Body of pancreas (tissue), 4 donors: ENCODE data around the gene RSAD2. TPM values are rescaled to one million over a fixed set of nuclear protein-coding genes. Genes with fewer than 3 reads are reported as not detected.

Experiments used
- ATAC-seq: fragments of 150-250 bp; one replicate; pipeline ENCODE4 v1.9.1; 2016
- DNase-seq, 4 donors: peaks; one replicate each; pipeline ENCODE4 v3.0.0-alpha.2; 2019
- H3K27ac ChIP-seq, 4 donors: fragments of 200-600 bp; sonication (generic); 1 replicate in 3 of 4; 2 replicates in 1 of 4; pipeline versions ENCODE4 v1.5.1 to v1.6.1; 2016 to 2019; ENCODE audit warnings: mild to moderate bottlenecking in 1 of 4, mixed read lengths in 1 of 4, moderate library complexity in 1 of 4
- H3K27me3 ChIP-seq, 2 donors: fragments of 200-600 bp; sonication (generic); one replicate each; pipeline ENCODE4 v1.6.0; 2016; ENCODE audit warnings: mild to moderate bottlenecking in 1 of 2
- H3K36me3 ChIP-seq, 2 donors: fragments of 200-600 bp; sonication (generic); replicated peaks in 1 of 2; 2 replicates each; pipeline ENCODE4 v1.5.1; 2016; ENCODE audit warnings: low read depth in 2 of 2; ENCODE audit not compliant: insufficient read depth in 1 of 2
- H3K4me1 ChIP-seq: fragments of 200-600 bp; sonication (generic); one replicate; pipeline ENCODE4 v1.6.0; 2016
- H3K4me3 ChIP-seq, 2 donors: fragments of 200-600 bp; sonication (generic); 1 replicate in 1 of 2; 2 replicates in 1 of 2; pipeline ENCODE4 v1.5.1; 2016 to 2019
- H3K9me3 ChIP-seq, 3 donors: fragments of 200-600 bp; sonication (generic); 1 replicate in 2 of 3; 2 replicates in 1 of 3; pipeline ENCODE4 v1.5.1; 2016
- POLR2A ChIP-seq, 3 donors: fragments of 450-650 bp; IDR thresholded peaks; one replicate each; pipeline ENCODE4 v1.6.1; 2016; ENCODE audit warnings: antibody characterized with exemption in 3 of 3, mild to moderate bottlenecking in 2 of 3
- WGBS, 2 donors: methylation state at CpG; one replicate each; pipeline ENCODE4 v1.1.5; 2017; 5-methylcytosine and 5-hydroxymethylcytosine counted together
- intact Hi-C: fragments of 100-400 bp; cut with DNase I; formaldehyde crosslinking; loops from one replicate; pipeline ENCODE4 v1.15.1; 2023
- total RNA-seq, 2 donors: library from RNA; depleted of rRNA; stranded (reverse); fragments of >200 nt; gene quantifications; one replicate each; pipeline ENCODE4 v1.1.0, GENCODE V29; 2016
- TF ChIP-seq, protein P1 (sequence below), 7 experiments: fragments of 450-650 bp in 4 of 7; fragments of 200-600 bp in 3 of 7; sonication (generic) in 3 of 7; IDR thresholded peaks; one replicate each; pipeline ENCODE4 v1.5.1; 2016 to 2019; ENCODE audit warnings: antibody characterized with exemption in 7 of 7

The RSAD2 gene
- total RNA-seq, 2 donors from 2014 or later, result under 0.01 to 1.0 TPM

DNA sequence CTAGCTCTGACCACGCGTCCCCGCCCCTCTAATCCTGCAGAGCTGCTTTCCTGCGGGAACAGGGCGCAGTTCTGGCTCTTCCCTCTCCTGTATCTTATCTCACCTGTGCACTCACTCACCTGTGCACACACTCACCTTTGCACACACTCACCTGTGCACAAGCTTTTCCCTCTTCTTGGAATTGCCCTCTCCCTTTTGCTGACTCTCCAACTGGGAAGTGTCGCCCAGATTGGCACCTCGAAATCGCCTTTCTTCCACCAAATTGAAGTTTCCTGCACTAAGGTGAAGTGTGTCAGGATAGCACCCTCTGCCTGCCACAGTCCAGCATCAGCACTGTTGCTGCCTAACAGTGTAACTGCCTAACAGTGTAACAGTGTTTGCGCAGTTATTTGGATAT is 11.3 kb upstream of the RSAD2 start:
- no peak for TF ChIP-seq POLR2A (IDR thresholded peaks at IDR 0.05)
- TF ChIP-seq, protein P1, sequence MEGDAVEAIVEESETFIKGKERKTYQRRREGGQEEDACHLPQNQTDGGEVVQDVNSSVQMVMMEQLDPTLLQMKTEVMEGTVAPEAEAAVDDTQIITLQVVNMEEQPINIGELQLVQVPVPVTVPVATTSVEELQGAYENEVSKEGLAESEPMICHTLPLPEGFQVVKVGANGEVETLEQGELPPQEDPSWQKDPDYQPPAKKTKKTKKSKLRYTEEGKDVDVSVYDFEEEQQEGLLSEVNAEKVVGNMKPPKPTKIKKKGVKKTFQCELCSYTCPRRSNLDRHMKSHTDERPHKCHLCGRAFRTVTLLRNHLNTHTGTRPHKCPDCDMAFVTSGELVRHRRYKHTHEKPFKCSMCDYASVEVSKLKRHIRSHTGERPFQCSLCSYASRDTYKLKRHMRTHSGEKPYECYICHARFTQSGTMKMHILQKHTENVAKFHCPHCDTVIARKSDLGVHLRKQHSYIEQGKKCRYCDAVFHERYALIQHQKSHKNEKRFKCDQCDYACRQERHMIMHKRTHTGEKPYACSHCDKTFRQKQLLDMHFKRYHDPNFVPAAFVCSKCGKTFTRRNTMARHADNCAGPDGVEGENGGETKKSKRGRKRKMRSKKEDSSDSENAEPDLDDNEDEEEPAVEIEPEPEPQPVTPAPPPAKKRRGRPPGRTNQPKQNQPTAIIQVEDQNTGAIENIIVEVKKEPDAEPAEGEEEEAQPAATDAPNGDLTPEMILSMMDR (IDR thresholded peaks at IDR 0.05), result peak; percentile 25 to 59 (median 50)
- Histone ChIP-seq H3K27ac (peak overlapping the region; percentile 82 to 94 (median 86)), H3K36me3 (no peaks in the 10 kb centered on the region), H3K4me1 (peaks cover 22% of the 10 kb centered on the region), H3K9me3 (no peaks in the 10 kb centered on the region), H3K4me3 (peak overlapping the region; percentile 15 to 69), H3K27me3 (no peaks in the 10 kb centered on the region)
- DNase-seq, result peak; percentile 48 to 63 (median 56)
- peak; percentile 64 for ATAC-seq
- 2 to 3% methylated on average over 9 of the region's 9 CpGs for WGBS, 2 donors
- intact Hi-C loops, result no loop called here

GRCh38 chr2:6866982-6867381 is 10.6 kb upstream of the RSAD2 start:
- Histone ChIP-seq H3K9me3 (no peaks in the 10 kb centered on the region), H3K4me3 (no peak overlapping the region), H3K27ac (peak overlapping the region in 1 of 4 donors; percentile 94), H3K4me1 (peaks cover 22% of the 10 kb centered on the region), H3K27me3 (no peaks in the 10 kb centered on the region), H3K36me3 (no peaks in the 10 kb centered on the region)
- intact Hi-C loops, result no loop called here
- DNase-seq (no peak), ATAC-seq (no peak)
- TF ChIP-seq POLR2A (IDR thresholded peaks at IDR 0.05), result no peak
- TF ChIP-seq, protein P1 (IDR thresholded peaks at IDR 0.05), result no peak
- WGBS, 2 donors, result 83 to 87% methylated on average over 7 of the region's 7 CpGs

- TF ChIP-seq POLR2A (IDR thresholded peaks at IDR 0.05), result no peak
- TF ChIP-seq, protein P1 (IDR thresholded peaks at IDR 0.05), result no peak
- no peak overlapping the region for H3K4me3 ChIP-seq
- H3K27ac ChIP-seq, result no peak overlapping the region
- H3K27me3 ChIP-seq, result no peaks in the 10 kb centered on the region
- no peaks in the 10 kb centered on the region for H3K9me3 ChIP-seq
- ATAC-seq, result no peak
- WGBS, 2 donors, result 88 to 94% methylated on average over 2 of the region's 2 CpGs
- H3K4me1 ChIP-seq, result no peaks in the 10 kb centered on the region
- intact Hi-C loops, result no loop called here
- no peaks in the 10 kb centered on the region for H3K36me3 ChIP-seq
- no peak for DNase-seq
Observed at GRCh38 chr2:6872394-6872793, 5.2 kb upstream of the RSAD2 start.

- intact Hi-C loops, result no loop called here
- TF ChIP-seq, protein P1 (IDR thresholded peaks at IDR 0.05), result no peak
- no peak for TF ChIP-seq POLR2A (IDR thresholded peaks at IDR 0.05)
- no peaks in the 10 kb centered on the region for H3K27me3 ChIP-seq
- no peak overlapping the region for H3K4me3 ChIP-seq
- H3K27ac ChIP-seq, result no peak overlapping the region
- peaks cover 8% of the 10 kb centered on the region for H3K4me1 ChIP-seq
- no peaks in the 10 kb centered on the region for H3K9me3 ChIP-seq
- ATAC-seq (no peak), DNase-seq (no peak)
- 94 to 96% methylated on average over 3 of the region's 3 CpGs for WGBS, 2 donors
- H3K36me3 ChIP-seq, result no peaks in the 10 kb centered on the region
Observed at GRCh38 chr2:6874032-6874431, 3.5 kb upstream of the RSAD2 start.

DNA sequence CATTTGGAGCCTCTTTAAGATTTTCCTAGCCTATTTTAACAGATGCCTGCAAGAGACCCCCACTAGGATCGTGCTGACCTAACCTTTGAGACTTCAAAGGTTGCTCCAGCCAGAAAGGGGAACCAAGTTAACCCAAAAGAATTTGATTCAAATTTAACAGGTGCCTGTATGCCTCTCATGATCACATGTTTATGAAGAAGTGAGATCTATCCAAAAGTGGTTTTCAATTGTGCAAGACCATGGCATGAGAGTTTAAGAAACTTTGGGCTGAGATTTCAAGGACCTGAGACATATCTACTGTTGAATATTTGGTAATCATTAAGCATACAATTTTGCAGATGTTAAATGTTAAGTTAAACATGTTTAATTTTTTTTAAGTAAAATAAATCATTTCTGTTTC is 1.3 kb upstream of the RSAD2 start:
- DNase-seq (no peak), ATAC-seq (no peak)
- no peaks in the 10 kb centered on the region for H3K36me3 ChIP-seq
- WGBS, 2 donors, result 80 to 90% methylated on average over 1 of the region's 1 CpG
- H3K27ac ChIP-seq, result no peak overlapping the region
- no peak overlapping the region for H3K4me3 ChIP-seq
- no peak for TF ChIP-seq POLR2A (IDR thresholded peaks at IDR 0.05)
- TF ChIP-seq, protein P1 (IDR thresholded peaks at IDR 0.05), result no peak
- H3K9me3 ChIP-seq, result no peaks in the 10 kb centered on the region
- H3K27me3 ChIP-seq, result no peaks in the 10 kb centered on the region
- intact Hi-C loops, result no loop called here
- peaks cover 8% of the 10 kb centered on the region for H3K4me1 ChIP-seq
